AG10803 (cell line): Measurements from ENCODE around the gene CCDC74A.
A peak's percentile ranks its signal among the peaks of the same experiment; 100 is the strongest.
"Not testable (repeated sequence)": the region's sequence is repeated elsewhere in the genome, so short reads cannot be mapped to it uniquely, and the experiment has no call there.

Experiments
- DNase-seq: peaks from one replicate; pipeline ENCODE4 v3.0.0; 2010; ENCODE audit warnings: low read depth
- H3K4me3 ChIP-seq: 2 replicates; pipeline ENCODE4 v1.5.1; 2011; ENCODE audit warnings: mild to moderate bottlenecking, low read length, control low read depth
- TF ChIP-seq, protein P1 (sequence below): conservative IDR thresholded peaks from 2 replicates; pipeline ENCODE4 v1.5.1; 2011; ENCODE audit warnings: mild to moderate bottlenecking, low read length, control low read depth, inconsistent platforms

The CCDC74A gene

DNA sequence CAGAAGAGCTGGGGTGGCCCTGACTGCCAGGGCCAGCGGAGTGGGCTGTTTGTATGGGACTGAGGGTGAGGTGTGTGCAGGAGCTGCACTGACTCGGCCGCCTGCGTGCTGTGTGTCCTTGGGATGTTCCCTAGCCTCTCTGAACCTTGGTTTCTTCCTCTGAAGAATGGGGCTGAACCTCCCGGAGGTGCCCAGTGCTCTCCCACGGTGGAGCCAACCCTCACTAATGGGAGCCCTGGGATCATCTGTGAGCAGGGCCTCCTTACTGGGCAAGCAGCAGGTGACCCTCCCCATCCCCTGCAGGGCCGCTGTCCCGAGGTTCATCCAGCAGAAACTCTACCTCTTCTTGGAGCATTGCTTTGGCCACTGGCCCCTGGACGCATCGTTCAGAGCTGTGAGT is 11.7 kb upstream of the CCDC74A start:
- DNase-seq, result no peak
- TF ChIP-seq, protein P1, sequence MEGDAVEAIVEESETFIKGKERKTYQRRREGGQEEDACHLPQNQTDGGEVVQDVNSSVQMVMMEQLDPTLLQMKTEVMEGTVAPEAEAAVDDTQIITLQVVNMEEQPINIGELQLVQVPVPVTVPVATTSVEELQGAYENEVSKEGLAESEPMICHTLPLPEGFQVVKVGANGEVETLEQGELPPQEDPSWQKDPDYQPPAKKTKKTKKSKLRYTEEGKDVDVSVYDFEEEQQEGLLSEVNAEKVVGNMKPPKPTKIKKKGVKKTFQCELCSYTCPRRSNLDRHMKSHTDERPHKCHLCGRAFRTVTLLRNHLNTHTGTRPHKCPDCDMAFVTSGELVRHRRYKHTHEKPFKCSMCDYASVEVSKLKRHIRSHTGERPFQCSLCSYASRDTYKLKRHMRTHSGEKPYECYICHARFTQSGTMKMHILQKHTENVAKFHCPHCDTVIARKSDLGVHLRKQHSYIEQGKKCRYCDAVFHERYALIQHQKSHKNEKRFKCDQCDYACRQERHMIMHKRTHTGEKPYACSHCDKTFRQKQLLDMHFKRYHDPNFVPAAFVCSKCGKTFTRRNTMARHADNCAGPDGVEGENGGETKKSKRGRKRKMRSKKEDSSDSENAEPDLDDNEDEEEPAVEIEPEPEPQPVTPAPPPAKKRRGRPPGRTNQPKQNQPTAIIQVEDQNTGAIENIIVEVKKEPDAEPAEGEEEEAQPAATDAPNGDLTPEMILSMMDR, result no peak
- H3K4me3 ChIP-seq, result no peak overlapping the region

GRCh38 chr2:131516621-131517020 is 11.1 kb upstream of the CCDC74A start:
- not testable (repeated sequence) for H3K4me3 ChIP-seq, DNase-seq
- TF ChIP-seq, protein P1, result peak; percentile 25

- no peak for DNase-seq
- TF ChIP-seq, protein P1, result no peak
- no peak overlapping the region for H3K4me3 ChIP-seq
Measured at GRCh38 chr2:131517106-131517831, 10.4 kb upstream of the CCDC74A start.

- not testable (repeated sequence) for H3K4me3 ChIP-seq, DNase-seq
Measured at GRCh38 chr2:131517856-131518255, 9.8 kb upstream of the CCDC74A start.

DNA sequence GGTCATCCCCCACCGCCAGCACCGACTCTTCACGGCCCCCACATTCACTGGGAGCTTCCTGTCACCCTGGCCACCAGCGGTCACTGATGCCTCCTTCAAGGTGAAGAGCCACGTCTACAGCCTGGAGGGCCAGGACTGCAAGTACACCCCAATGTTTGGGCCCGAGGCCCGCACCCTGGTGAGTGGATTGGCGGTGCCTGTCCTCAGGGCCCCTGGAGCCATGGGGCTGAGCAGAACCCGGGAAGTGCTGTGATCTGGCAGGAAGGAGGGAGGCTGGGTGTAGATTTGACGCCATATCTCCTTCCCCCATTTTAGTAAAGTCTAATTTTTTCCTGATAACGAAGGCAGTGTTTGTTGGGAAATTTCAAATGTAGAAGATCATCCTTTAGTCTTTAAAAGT is 9.2 kb upstream of the CCDC74A start:
- not testable (repeated sequence) for H3K4me3 ChIP-seq, DNase-seq

GRCh38 chr2:131519466-131519865 is 8.2 kb upstream of the CCDC74A start:
- H3K4me3 ChIP-seq, result no peak overlapping the region
- TF ChIP-seq, protein P1, result no peak
- DNase-seq, result no peak

DNA sequence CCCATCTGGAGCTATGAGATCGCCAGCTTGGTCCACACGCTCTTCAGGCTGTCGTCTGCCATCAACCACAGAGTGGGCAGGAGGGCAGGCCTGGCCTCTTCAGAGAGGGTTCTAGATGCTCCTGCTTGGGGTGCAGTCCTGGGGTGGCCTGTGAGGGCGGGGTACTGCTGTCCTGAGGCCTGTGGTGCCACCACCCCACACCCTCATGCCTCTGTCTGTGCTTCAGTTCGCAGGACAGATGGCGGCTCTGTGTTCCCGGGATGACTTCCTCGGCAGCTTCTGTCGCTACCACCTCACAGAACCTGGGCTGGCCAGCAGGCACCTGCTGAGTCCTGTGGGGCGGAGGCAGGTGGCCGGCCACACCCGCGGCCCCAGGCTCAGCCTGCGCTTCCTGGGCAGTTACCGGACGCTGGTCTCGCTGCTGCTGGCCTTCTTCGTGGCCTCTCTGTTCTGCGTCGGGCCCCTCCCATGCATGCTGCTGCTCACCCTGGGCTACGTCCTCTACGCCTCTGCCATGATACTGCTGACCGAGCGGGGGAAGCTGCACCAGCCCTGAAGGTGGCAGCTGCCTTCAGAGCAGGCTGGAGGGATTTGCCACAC is 7.7 kb upstream of the CCDC74A start:
- DNase-seq, H3K4me3 ChIP-seq: not testable (repeated sequence)

DNA sequence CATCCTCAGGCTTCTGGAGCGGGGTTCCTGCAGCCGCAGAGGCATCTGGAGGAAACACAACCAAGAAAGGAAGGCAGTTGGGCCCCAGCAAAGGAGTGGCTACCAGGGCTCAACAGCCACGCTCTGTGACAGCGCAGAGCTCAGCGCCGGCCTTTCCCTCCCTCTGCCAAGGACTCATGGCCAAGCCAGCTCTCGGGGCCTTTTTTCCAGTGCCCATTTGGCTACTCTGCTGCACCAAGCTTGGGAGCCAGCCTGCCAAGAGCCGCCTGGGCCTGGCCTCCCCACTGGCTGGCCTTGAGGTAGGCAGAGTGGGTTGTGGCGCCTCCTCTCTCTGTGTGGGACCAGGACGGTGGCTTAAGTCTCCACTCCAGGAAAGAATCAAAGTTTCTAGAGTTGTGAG is 7.2 kb upstream of the CCDC74A start:
- TF ChIP-seq, protein P1, result no peak
- no peak for DNase-seq
- H3K4me3 ChIP-seq, result no peak overlapping the region

DNA sequence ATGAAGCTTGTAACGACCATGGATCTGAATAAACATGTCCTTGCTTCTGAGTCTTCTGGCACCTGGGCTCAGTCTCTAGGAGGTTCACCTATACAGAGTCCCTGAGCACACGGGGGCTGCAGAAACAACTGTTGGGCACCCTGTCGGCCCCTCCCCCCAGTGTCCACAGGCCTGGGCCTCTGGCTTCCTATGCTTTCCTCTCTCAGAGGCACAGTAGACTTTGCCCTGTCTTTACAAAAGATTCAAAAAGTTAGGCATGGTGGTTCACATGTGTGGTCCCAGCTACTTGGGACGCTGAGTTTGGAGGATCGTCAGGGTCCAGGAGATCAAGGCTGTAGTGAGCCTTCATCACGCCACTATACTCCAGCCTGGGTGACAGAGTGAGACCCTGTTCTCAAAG is 6.2 kb upstream of the CCDC74A start:
- not testable (repeated sequence) for DNase-seq, H3K4me3 ChIP-seq
